HepG2 (cell line): ENCODE measurements around the gene NCLN. TPM values are rescaled to one million over a fixed set of nuclear protein-coding genes. Genes with fewer than 3 reads are reported as not detected.
A peak's percentile ranks its signal among the peaks of the same experiment; 100 is the strongest.

Experiments
- CCAR2 ChIP-seq: fragments of 200-400 bp; formaldehyde crosslinking; optimal IDR thresholded peaks from 2 replicates; pipeline ENCODE3; 2018; ENCODE audit warnings: low read depth, mild to moderate bottlenecking, low read length, moderate library complexity
- ESRRA ChIP-seq: sonication (generic); formaldehyde crosslinking; IDR thresholded peaks from 2 replicates; pipeline ENCODE4 v1.5.1; 2020; ENCODE audit warnings: mild to moderate bottlenecking, low read depth, missing genetic modification reagents
- NFYC ChIP-seq: IDR thresholded peaks from 2 replicates; pipeline ENCODE4 v1.6.1; 2016; ENCODE audit warnings: missing genetic modification reagents, missing compliant biosample characterization
- PAWR ChIP-seq: sonication (generic); formaldehyde crosslinking; IDR thresholded peaks from 2 replicates; pipeline ENCODE4 v1.4.0; 2020; ENCODE audit warnings: missing genetic modification reagents, mild to moderate bottlenecking, borderline replicate concordance
- POLR2A ChIP-seq, 2 experiments: IDR thresholded peaks; 2 replicates each; pipeline ENCODE4 v1.6.1; 2011; ENCODE audit warnings: low read depth in 2 of 2, low read length in 2 of 2, mild to moderate bottlenecking in 1 of 2, moderate library complexity in 1 of 2; ENCODE audit not compliant: insufficient read depth in 1 of 2
- SIX4 ChIP-seq: sonication (generic); formaldehyde crosslinking; IDR thresholded peaks from 2 replicates; pipeline ENCODE4 v1.4.0; 2020; ENCODE audit warnings: missing genetic modification reagents
- SSRP1 ChIP-seq: IDR thresholded peaks from 2 replicates; pipeline ENCODE4 v1.6.1; 2016; ENCODE audit warnings: control low read depth
- SYNCRIP ChIP-seq: fragments of 200-400 bp; formaldehyde crosslinking; IDR thresholded peaks from 2 replicates; pipeline ENCODE4 v1.6.1; 2018; ENCODE audit warnings: mild to moderate bottlenecking, low read depth, low read length; ENCODE audit not compliant: insufficient read depth
- XRCC5 ChIP-seq: fragments of 200-400 bp; formaldehyde crosslinking; optimal IDR thresholded peaks from 2 replicates; pipeline ENCODE3; 2017; ENCODE audit warnings: mild to moderate bottlenecking, low read length
- ZMYM2 ChIP-seq: sonication (generic); formaldehyde crosslinking; IDR thresholded peaks from 2 replicates; pipeline ENCODE4 v1.8.0; 2022; ENCODE audit warnings: mild to moderate bottlenecking, missing genetic modification reagents
- ZNF17 ChIP-seq: sonication (generic); formaldehyde crosslinking; IDR thresholded peaks from 2 replicates; pipeline ENCODE4 v1.5.0; 2020; ENCODE audit warnings: mild to moderate bottlenecking, missing genetic modification reagents
- ZNF234 ChIP-seq: sonication (generic); formaldehyde crosslinking; conservative IDR thresholded peaks from 2 replicates; pipeline ENCODE4 v1.5.1; 2020; ENCODE audit warnings: mild to moderate bottlenecking, missing genetic modification reagents
- ZNF484 ChIP-seq: sonication (generic); formaldehyde crosslinking; IDR thresholded peaks from 2 replicates; pipeline ENCODE4 v1.5.1; 2020; ENCODE audit warnings: mild to moderate bottlenecking, low read depth, missing genetic modification reagents, borderline replicate concordance
- ZNF510 ChIP-seq: sonication (generic); formaldehyde crosslinking; IDR thresholded peaks from 2 replicates; pipeline ENCODE4 v1.4.0; 2020; ENCODE audit warnings: low read depth, mild to moderate bottlenecking, missing genetic modification reagents
- ZNF746 ChIP-seq: sonication (generic); formaldehyde crosslinking; IDR thresholded peaks from 2 replicates; pipeline ENCODE4 v1.8.0; 2022; ENCODE audit warnings: mild to moderate bottlenecking, missing genetic modification reagents
- polyA plus RNA-seq, 8 experiments: library from polyadenylated mRNA; depleted of rRNA in 3 of 8; stranded (reverse) in 7 of 8; unstranded in 1 of 8; fragments of >200 nt; fragmentation: Illumina TruSeq in 4 of 8; extraction: Trizol in 4 of 8; gene quantifications; 2 replicates each; pipeline versions ENCODE4 v1.2.1 to v1.2.3, GENCODE V29; 2011 to 2016; ENCODE audit warnings: low read depth in 4 of 8, missing spikeins in 1 of 8, mixed read lengths in 1 of 8; ENCODE audit not compliant: insufficient read depth in 1 of 8
- total RNA-seq, 5 experiments: library from RNA; depleted of rRNA; stranded (reverse); fragments of >200 nt; fragmentation: Illumina TruSeq; extraction: Trizol; gene quantifications; 2 replicates each; pipeline ENCODE4 v1.2.3, GENCODE V29; 2016; ENCODE audit warnings: low read depth in 1 of 5
- TF ChIP-seq, protein P1 (sequence below): sonication (generic); formaldehyde crosslinking; IDR thresholded peaks from 2 replicates; pipeline ENCODE4 v1.4.0; 2020; ENCODE audit warnings: mild to moderate bottlenecking, missing genetic modification reagents
- TF ChIP-seq, protein P2 (sequence below): sonication (generic); formaldehyde crosslinking; IDR thresholded peaks from 2 replicates; pipeline ENCODE4 v1.5.0; 2020; ENCODE audit warnings: missing genetic modification reagents, mild to moderate bottlenecking, borderline replicate concordance
- TF ChIP-seq, protein P3 (sequence below): sonication (generic); formaldehyde crosslinking; IDR thresholded peaks from 2 replicates; pipeline ENCODE4 v1.8.1; 2022; ENCODE audit warnings: low read depth, mild to moderate bottlenecking, missing genetic modification reagents
- TF ChIP-seq, protein P4 (sequence below): sonication (generic); formaldehyde crosslinking; conservative IDR thresholded peaks from 2 replicates; pipeline ENCODE4 v1.4.0; 2020; ENCODE audit warnings: missing genetic modification reagents
- TF ChIP-seq, protein P5 (sequence below): sonication (generic); formaldehyde crosslinking; IDR thresholded peaks from 2 replicates; pipeline ENCODE4 v1.4.0; 2020; ENCODE audit warnings: missing genetic modification reagents, borderline replicate concordance

The NCLN gene
- total and polyA plus RNA-seq, 2 of the 13 experiments (the other 11 are each of a cell fraction or from before 2014, with no cell fraction given) = 42.6 to 56.0 TPM

DNA sequence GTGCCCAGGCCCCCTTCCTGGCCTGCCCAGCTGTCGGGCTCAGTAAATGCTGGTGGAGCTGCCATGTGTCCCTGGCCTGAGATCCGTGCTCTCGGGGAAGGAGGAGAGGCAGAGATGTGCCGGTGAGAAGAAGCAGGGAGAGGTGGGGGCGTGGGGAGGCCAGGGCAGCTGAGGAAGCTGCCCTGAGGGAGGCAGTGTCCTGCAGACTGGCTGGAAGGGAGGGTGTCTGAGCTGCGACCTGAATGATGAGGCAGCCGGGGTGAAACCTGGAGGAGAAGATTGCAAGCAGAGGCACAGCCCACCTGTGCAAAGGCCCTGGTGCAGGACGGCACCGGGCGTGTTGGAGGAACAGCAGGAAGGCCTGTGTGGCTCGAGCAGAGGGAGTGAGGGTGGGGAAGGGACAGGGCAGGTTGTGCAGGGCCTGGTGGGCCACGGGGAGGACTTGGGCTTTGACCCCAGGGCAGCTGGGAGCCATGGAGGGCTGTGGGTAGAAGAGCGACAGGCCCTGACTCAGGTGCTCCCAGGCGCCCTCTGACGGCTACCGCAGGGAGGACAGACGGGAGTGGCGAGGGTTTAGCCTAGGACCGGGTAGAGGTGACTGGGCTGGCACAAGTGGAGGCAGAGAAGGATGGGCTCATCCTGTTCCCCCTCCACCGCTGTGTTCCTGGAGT, 24.8 kb downstream of the NCLN start (continued):
- TF ChIP-seq, protein P1, sequence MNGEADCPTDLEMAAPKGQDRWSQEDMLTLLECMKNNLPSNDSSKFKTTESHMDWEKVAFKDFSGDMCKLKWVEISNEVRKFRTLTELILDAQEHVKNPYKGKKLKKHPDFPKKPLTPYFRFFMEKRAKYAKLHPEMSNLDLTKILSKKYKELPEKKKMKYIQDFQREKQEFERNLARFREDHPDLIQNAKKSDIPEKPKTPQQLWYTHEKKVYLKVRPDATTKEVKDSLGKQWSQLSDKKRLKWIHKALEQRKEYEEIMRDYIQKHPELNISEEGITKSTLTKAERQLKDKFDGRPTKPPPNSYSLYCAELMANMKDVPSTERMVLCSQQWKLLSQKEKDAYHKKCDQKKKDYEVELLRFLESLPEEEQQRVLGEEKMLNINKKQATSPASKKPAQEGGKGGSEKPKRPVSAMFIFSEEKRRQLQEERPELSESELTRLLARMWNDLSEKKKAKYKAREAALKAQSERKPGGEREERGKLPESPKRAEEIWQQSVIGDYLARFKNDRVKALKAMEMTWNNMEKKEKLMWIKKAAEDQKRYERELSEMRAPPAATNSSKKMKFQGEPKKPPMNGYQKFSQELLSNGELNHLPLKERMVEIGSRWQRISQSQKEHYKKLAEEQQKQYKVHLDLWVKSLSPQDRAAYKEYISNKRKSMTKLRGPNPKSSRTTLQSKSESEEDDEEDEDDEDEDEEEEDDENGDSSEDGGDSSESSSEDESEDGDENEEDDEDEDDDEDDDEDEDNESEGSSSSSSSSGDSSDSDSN (CRISPR knock-in tag) = no peak
- TF ChIP-seq ZNF746 (CRISPR knock-in tag) = no peak
- TF ChIP-seq SSRP1 (CRISPR knock-in tag) = no peak
- TF ChIP-seq POLR2A (IDR thresholded peaks at IDR 0.05; ENCODE audit: insufficient read depth in 1 of 2, low read depth in 2 of 2, low read length in 2 of 2) = no peak; a peak in 1 of 4 replicates
- TF ChIP-seq ZMYM2 (CRISPR knock-in tag) = peak; percentile 75; the same call in 1 of the 2 replicates
- TF ChIP-seq, protein P2, sequence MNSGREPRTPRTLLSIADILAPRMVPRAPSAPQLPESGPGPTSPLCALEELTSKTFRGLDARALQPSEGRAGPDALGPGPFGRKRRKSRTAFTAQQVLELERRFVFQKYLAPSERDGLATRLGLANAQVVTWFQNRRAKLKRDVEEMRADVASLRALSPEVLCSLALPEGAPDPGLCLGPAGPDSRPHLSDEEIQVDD (CRISPR knock-in tag) = no peak
- no peak for TF ChIP-seq SIX4 (CRISPR knock-in tag)
- no peak for TF ChIP-seq ESRRA
- TF ChIP-seq, protein P3, sequence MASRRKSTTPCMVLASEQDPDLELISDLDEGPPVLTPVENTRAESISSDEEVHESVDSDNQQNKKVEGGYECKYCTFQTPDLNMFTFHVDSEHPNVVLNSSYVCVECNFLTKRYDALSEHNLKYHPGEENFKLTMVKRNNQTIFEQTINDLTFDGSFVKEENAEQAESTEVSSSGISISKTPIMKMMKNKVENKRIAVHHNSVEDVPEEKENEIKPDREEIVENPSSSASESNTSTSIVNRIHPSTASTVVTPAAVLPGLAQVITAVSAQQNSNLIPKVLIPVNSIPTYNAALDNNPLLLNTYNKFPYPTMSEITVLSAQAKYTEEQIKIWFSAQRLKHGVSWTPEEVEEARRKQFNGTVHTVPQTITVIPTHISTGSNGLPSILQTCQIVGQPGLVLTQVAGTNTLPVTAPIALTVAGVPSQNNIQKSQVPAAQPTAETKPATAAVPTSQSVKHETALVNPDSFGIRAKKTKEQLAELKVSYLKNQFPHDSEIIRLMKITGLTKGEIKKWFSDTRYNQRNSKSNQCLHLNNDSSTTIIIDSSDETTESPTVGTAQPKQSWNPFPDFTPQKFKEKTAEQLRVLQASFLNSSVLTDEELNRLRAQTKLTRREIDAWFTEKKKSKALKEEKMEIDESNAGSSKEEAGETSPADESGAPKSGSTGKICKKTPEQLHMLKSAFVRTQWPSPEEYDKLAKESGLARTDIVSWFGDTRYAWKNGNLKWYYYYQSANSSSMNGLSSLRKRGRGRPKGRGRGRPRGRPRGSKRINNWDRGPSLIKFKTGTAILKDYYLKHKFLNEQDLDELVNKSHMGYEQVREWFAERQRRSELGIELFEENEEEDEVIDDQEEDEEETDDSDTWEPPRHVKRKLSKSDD (CRISPR knock-in tag) = no peak
- TF ChIP-seq, protein P4, sequence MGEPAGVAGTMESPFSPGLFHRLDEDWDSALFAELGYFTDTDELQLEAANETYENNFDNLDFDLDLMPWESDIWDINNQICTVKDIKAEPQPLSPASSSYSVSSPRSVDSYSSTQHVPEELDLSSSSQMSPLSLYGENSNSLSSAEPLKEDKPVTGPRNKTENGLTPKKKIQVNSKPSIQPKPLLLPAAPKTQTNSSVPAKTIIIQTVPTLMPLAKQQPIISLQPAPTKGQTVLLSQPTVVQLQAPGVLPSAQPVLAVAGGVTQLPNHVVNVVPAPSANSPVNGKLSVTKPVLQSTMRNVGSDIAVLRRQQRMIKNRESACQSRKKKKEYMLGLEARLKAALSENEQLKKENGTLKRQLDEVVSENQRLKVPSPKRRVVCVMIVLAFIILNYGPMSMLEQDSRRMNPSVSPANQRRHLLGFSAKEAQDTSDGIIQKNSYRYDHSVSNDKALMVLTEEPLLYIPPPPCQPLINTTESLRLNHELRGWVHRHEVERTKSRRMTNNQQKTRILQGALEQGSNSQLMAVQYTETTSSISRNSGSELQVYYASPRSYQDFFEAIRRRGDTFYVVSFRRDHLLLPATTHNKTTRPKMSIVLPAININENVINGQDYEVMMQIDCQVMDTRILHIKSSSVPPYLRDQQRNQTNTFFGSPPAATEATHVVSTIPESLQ (CRISPR knock-in tag) = no peak
- no peak for TF ChIP-seq PAWR
- TF ChIP-seq ZNF17 (CRISPR knock-in tag) = no peak
- no peak for TF ChIP-seq ZNF484 (CRISPR knock-in tag)
- no peak for TF ChIP-seq CCAR2
- TF ChIP-seq NFYC (CRISPR knock-in tag) = no peak
- no peak for TF ChIP-seq SYNCRIP
- TF ChIP-seq XRCC5 = peak; percentile 64
- no peak for TF ChIP-seq ZNF510
- no peak for TF ChIP-seq ZNF234
- TF ChIP-seq, protein P5, sequence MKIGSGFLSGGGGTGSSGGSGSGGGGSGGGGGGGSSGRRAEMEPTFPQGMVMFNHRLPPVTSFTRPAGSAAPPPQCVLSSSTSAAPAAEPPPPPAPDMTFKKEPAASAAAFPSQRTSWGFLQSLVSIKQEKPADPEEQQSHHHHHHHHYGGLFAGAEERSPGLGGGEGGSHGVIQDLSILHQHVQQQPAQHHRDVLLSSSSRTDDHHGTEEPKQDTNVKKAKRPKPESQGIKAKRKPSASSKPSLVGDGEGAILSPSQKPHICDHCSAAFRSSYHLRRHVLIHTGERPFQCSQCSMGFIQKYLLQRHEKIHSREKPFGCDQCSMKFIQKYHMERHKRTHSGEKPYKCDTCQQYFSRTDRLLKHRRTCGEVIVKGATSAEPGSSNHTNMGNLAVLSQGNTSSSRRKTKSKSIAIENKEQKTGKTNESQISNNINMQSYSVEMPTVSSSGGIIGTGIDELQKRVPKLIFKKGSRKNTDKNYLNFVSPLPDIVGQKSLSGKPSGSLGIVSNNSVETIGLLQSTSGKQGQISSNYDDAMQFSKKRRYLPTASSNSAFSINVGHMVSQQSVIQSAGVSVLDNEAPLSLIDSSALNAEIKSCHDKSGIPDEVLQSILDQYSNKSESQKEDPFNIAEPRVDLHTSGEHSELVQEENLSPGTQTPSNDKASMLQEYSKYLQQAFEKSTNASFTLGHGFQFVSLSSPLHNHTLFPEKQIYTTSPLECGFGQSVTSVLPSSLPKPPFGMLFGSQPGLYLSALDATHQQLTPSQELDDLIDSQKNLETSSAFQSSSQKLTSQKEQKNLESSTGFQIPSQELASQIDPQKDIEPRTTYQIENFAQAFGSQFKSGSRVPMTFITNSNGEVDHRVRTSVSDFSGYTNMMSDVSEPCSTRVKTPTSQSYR (CRISPR knock-in tag) = no peak
